CD1c-positive myeloid dendritic cell (primary cell): ENCODE measurements around the gene DOC2B.
"Not testable (repeated sequence)": the region's sequence is repeated elsewhere in the genome, so short reads cannot be mapped to it uniquely, and the experiment has no call there.

Source experiments
- DNase-seq: peaks from one replicate; pipeline ENCODE4 v3.0.0-alpha.2; 2016; ENCODE audit errors: extremely low spot score

Gene DOC2B

GRCh38 chr17:181245-182049 lies at the start of gene DOC2B:
Gene DOC2B (minus strand): TSS chr17:181650. CDS start chr17:181479, 171 bp downstream.
- peak; percentile 50 for DNase-seq

DNA sequence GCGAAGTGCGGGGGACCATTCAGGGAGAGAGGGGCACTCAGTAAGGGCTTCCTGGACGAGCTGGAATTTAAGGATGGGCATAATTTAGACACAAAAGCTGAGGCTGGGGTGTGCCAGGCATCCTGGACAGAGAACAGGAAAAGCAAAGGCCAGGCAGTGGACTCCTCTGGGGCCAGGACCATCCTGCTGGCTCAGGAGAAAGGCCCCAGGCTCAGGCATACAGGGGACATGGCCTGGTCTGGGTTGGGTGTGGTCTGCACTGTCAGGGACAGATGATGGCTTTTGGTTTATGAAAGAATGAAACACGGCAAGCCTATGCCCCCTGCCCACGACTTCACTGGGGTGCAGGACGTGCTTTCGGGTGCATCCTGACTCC lies 48.9 kb upstream of the DOC2B start:
- DNase-seq, result no peak

- no peak for DNase-seq
Measured at GRCh38 chr17:229709-230394, 48.4 kb upstream of the DOC2B start.

DNA sequence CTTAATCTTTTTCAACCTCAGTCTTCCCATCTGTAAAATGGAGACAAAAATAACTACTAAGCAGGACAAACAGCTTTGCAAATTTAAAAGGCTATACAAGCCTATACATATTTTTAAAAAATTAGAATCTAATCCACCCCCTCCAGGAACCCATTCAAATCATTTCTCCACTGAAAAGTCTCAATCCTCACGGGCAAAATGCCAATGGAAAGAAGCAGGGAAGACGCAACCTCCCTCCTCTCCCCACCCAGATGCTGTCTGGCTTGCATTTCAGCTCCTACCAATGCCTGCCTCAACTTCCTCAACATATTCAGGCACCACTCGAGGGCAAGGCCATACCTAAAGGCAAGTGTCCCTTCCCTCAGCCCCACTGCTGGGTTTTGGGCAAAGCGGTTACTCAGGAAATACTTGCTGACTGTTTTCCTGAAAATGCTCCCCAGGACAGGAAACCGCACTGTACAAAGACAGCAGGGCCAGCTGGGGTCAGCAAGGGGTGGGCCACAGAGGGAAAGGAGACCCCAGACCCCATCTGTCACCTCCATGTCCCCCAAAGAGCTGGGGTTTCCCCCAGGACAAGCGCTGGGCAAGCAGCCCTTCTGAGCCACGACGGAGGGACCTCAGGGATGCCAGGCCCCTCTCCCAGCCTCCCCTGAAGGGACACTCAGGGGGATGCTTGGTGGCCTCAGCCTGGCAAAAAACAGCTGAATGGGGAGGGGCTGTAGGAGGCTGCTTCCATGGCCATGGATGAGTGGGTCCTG lies 47.7 kb upstream of the DOC2B start:
- no peak for DNase-seq

- DNase-seq, result no peak
Measured at GRCh38 chr17:227946-228615, 46.6 kb upstream of the DOC2B start.

- no peak for DNase-seq
Measured at GRCh38 chr17:227078-227945, 45.9 kb upstream of the DOC2B start.

GRCh38 chr17:226108-227077 lies 44.9 kb upstream of the DOC2B start:
- no peak for DNase-seq

GRCh38 chr17:225551-225950 lies 44.1 kb upstream of the DOC2B start:
- DNase-seq, result no peak

GRCh38 chr17:224576-224975 lies 43.1 kb upstream of the DOC2B start:
- DNase-seq, result not testable (repeated sequence)

- no peak for DNase-seq
Measured at GRCh38 chr17:223723-224471, 42.4 kb upstream of the DOC2B start.

DNA sequence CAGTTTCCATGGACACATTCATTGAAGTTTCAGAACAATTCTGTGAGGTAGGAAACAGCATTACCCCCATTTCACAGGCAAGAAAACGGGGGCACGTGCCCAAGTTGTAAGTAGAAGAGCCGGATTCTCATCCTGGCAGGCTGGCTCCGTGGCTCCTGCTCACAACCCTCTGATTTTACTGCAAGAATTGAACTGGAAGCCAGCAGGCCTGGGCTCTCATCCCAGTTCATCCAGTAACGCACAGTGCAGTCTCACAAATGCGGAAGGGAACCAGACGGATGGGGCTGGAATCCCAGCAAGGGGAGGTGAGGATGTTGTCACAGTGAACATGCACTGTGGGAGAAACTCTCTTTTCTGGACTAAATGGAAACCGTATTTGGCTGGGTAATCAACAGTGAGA lies 40.7 kb upstream of the DOC2B start:
- DNase-seq, result no peak

DNA sequence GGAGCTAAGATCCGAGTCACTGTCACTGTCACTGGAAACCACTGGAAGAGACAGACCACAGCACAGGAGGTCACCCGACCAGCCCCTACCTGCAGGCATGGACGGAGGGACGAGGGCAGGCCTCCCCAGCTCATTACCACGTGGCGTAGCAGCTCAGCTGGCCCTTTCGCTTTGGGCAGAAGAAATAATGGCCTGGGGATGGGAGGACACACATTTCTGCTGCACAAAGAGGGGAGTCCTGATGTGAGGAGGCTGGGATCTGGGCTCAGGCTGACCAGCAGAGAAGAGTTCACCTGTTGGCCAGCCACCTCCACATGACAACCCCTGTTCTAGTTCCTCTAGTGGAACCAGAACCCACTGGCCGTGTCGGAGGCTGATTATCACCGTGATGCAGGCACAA lies 38.2 kb upstream of the DOC2B start:
- no peak for DNase-seq

GRCh38 chr17:218432-219110 lies 37.1 kb upstream of the DOC2B start:
- DNase-seq, result no peak

GRCh38 chr17:216625-217024 lies 35.2 kb upstream of the DOC2B start:
- DNase-seq, result no peak

GRCh38 chr17:215563-216478 lies 34.4 kb upstream of the DOC2B start:
- peak; percentile 74 for DNase-seq

GRCh38 chr17:214881-215331 lies 33.5 kb upstream of the DOC2B start:
- DNase-seq, result no peak
